AG10803 (cell line): ENCODE data around the gene SCNN1B.
"Not testable (repeated sequence)": the region's sequence is repeated elsewhere in the genome, so short reads cannot be mapped to it uniquely, and the experiment has no call there.

ENCODE experiments used
- DNase-seq: peaks from one replicate; pipeline ENCODE4 v3.0.0; 2010; ENCODE audit warnings: low read depth
- H3K4me3 ChIP-seq: 2 replicates; pipeline ENCODE4 v1.5.1; 2011; ENCODE audit warnings: mild to moderate bottlenecking, low read length, control low read depth
- CTCF ChIP-seq: conservative IDR thresholded peaks from 2 replicates; pipeline ENCODE4 v1.5.1; 2011; ENCODE audit warnings: mild to moderate bottlenecking, low read length, control low read depth, inconsistent platforms

SCNN1B gene

GRCh38 chr16:23395732-23396131 is 93.6 kb downstream of the SCNN1B start:
- DNase-seq, result no peak
- H3K4me3 ChIP-seq, result no peak overlapping the region
- TF ChIP-seq CTCF, result no peak

- no peak for TF ChIP-seq CTCF
- H3K4me3 ChIP-seq, result no peak overlapping the region
- no peak for DNase-seq
Observed at GRCh38 chr16:23397464-23397863, 95.4 kb downstream of the SCNN1B start.

- no peak for DNase-seq
- H3K4me3 ChIP-seq, result no peak overlapping the region
- TF ChIP-seq CTCF, result no peak
Observed at GRCh38 chr16:23398987-23399805, 97.1 kb downstream of the SCNN1B start.

- not testable (repeated sequence) for DNase-seq, H3K4me3 ChIP-seq
Observed at GRCh38 chr16:23400447-23400846, 98.3 kb downstream of the SCNN1B start.

GRCh38 chr16:23401139-23401538 is 99.0 kb downstream of the SCNN1B start:
- DNase-seq, result no peak
- TF ChIP-seq CTCF, result no peak
- H3K4me3 ChIP-seq, result no peak overlapping the region

GRCh38 chr16:23402100-23402499 is 100.0 kb downstream of the SCNN1B start:
- H3K4me3 ChIP-seq, result no peak overlapping the region
- no peak for DNase-seq
- TF ChIP-seq CTCF, result no peak

GRCh38 chr16:23403547-23403946 is 101.4 kb downstream of the SCNN1B start:
- no peak overlapping the region for H3K4me3 ChIP-seq
- DNase-seq, result no peak
- no peak for TF ChIP-seq CTCF
